ENCODE measurements around the gene ORC3.

GRCh38 chr6:87590417-87590880 is 514 bp downstream of the ORC3 start:
- TF ChIP-seq EZH2phosphoT487 (IDR thresholded peaks at IDR 0.05; ENCODE audit: borderline replicate concordance, low read length) (no peak), CTCF (conservative IDR thresholded peaks at IDR 0.05; ENCODE audit: low read depth, low read length) (no peak), EZH2 (IDR thresholded peaks at IDR 0.05; ENCODE audit: low read length, unreplicated experiment) (no peak)

Data from PC-3 (cell line).